Memory B cell (primary cell): Measurements from ENCODE around the gene METTL25B.
A peak's percentile ranks its signal among the peaks of the same experiment; 100 is the strongest.
"Not testable (repeated sequence)": the region's sequence is repeated elsewhere in the genome, so short reads cannot be mapped to it uniquely, and the experiment has no call there.

Experiments
- ATAC-seq: fragments of 150-1000 bp; cut with Tn5 transposase; 2 replicates; pipeline ENCODE4 v1.10.0; 2021; ENCODE audit warnings: low read depth, mild to moderate bottlenecking, moderate library complexity
- DNase-seq, 2 donors: peaks; one replicate each; pipeline ENCODE4 v3.0.0; 2022; ENCODE audit warnings: low spot score in 2 of 2
- H3K27ac Mint-ChIP-seq: one replicate; pipeline ENCODE4 v1.8.0; 2022; ENCODE audit warnings: mild to moderate bottlenecking, moderate library complexity, mixed read lengths
- H3K27me3 Mint-ChIP-seq: one replicate; pipeline ENCODE4 v1.8.0; 2022; ENCODE audit warnings: mixed read lengths
- H3K36me3 Mint-ChIP-seq: one replicate; pipeline ENCODE4 v1.8.0; 2022; ENCODE audit warnings: mild to moderate bottlenecking, mixed read lengths
- H3K4me1 Mint-ChIP-seq: one replicate; pipeline ENCODE4 v1.8.0; 2022; ENCODE audit warnings: mixed read lengths
- H3K4me3 Mint-ChIP-seq: one replicate; pipeline ENCODE4 v1.8.0; 2022; ENCODE audit warnings: mild to moderate bottlenecking, moderate library complexity, mixed read lengths
- H3K9me3 Mint-ChIP-seq: one replicate; pipeline ENCODE4 v1.8.0; 2022; ENCODE audit warnings: mixed read lengths

Gene METTL25B

DNA sequence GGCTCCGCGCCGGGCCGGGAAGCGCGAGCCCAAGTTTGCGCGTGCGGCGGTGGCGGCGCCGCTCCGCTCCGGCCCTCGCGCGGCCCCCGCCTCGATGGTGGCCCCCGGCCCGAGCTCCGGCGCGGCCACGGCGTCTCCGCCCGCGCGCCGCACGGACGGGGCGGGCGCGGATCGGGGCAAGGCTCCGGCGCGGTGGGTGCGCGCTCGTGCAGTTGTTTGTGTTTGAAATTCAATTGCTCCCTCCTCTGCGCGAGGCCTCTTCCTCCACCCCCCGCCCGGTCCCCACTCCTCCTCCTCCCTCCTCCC is 23.1 kb downstream of the METTL25B start, which contains the start of gene HDGF:
Gene HDGF, minus strand, starts transcription at position 225 of the 306 bp plus-strand sequence. CDS start 246 bp downstream, outside the sequence.
- no peaks in the 10 kb centered on the region for H3K9me3 Mint-ChIP-seq
- no peaks in the 10 kb centered on the region for H3K36me3 Mint-ChIP-seq
- no peaks in the 10 kb centered on the region for H3K27me3 Mint-ChIP-seq
- peak within 1 kb of the TSS; percentile 87 for H3K4me3 Mint-ChIP-seq
- H3K27ac Mint-ChIP-seq = peak within 1 kb of the TSS; percentile 89
- H3K4me1 Mint-ChIP-seq = peaks cover 50% of the 10 kb centered on the region
- DNase-seq = no peak
- no peak for ATAC-seq

DNA sequence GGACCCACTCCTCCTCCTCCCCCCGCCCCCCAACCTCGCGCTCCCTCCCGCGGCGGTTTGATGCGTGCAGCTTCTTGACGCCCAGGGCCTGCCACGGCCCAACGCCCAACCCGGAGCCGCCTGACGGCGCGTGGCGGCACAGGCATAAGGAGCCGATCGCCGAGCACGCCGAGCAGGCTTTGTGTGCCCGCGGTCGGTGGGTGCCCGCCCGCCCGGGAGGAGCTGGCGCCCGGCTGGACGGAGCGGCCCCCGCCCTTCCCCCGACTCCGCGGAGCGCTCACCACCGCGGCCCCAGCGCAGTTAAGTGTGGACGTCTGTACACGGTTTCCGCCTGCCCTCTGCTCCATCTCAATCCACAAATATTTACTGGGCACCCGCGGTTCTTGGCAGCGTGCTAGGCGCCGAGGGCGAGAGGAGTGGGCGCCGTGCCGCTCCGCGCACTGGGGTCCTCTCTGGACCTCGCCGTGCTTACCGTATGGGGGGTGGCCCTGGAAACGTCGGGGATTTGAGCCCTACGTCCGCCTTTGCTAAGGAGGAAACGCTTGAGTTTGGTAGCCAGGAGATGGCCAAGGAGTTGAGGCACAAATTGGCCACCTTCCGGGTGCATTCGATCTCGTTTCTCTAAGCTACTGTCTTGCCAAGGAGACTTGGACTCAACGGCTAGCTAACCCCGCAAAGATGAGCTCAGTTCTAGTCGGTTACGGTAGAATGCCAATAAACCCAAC is 23.6 kb downstream of the METTL25B start:
- DNase-seq (peak; percentile 78 to 89), ATAC-seq (peak; percentile 82)
- no peaks in the 10 kb centered on the region for H3K9me3 Mint-ChIP-seq
- no peaks in the 10 kb centered on the region for H3K27me3 Mint-ChIP-seq
- H3K27ac Mint-ChIP-seq = peak overlapping the region; percentile 48
- peaks cover 47% of the 10 kb centered on the region for H3K4me1 Mint-ChIP-seq
- H3K4me3 Mint-ChIP-seq = peak overlapping the region; percentile 82
- no peaks in the 10 kb centered on the region for H3K36me3 Mint-ChIP-seq

DNA sequence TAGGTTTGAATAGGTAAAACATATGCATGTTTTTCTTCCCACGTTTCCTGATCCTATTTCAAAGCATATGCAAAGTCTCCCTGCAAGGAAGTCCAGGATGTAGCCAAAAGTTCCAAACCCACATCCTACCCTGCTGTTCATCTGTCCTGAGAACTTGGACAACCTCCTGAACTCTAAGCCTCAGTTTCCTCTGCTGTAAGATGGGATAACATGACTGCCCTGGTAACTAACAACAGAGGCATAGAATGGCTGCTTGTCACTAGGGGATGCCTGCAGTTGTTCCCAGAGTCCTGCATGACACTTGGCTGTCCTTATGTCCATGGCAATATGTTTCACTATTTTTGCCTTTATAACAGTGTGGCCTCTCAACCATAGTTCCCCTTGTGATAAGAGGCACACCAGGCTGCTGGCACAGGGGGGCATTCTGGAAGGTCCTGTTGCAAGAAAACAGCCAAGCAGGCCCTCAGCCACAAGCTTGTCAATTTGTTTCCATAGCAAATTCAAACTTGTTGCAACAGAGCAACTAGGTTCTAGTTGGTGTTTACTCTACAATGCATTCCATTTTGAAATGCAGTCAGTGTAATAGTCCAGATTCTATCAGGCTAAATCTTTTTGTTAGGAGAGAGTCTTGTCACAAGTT is 24.7 kb downstream of the METTL25B start:
- Mint-ChIP-seq H3K27me3 (no peaks in the 10 kb centered on the region), H3K4me3 (peak overlapping the region; percentile 82), H3K9me3 (no peaks in the 10 kb centered on the region), H3K36me3 (no peaks in the 10 kb centered on the region), H3K4me1 (peaks cover 41% of the 10 kb centered on the region), H3K27ac (peak overlapping the region; percentile 25)
- no peak for ATAC-seq
- no peak for DNase-seq

DNA sequence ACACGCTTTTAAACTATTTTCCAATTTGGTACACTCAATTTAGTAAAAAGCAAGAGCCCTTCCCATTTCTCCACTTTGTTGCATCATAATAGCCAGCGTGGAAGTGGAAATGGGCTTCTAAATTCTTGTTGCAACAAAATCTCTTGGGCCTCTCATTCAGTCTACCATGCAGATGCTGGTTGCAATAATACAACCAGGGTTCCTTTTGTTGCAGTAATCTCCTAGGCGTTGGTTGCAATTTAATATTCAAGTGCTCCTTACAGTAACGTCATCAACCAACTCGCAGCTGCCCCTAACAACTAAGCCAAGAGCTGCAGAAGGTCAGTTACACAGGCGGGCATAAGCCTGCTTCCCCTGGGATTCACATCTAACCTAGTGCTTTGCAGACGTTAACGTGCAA is 25.9 kb downstream of the METTL25B start:
- Mint-ChIP-seq H3K4me1 (peaks cover 29% of the 10 kb centered on the region), H3K27ac (no peak overlapping the region), H3K36me3 (no peaks in the 10 kb centered on the region), H3K4me3 (no peak overlapping the region), H3K27me3 (no peaks in the 10 kb centered on the region), H3K9me3 (no peaks in the 10 kb centered on the region)
- no peak for ATAC-seq
- DNase-seq = no peak

DNA sequence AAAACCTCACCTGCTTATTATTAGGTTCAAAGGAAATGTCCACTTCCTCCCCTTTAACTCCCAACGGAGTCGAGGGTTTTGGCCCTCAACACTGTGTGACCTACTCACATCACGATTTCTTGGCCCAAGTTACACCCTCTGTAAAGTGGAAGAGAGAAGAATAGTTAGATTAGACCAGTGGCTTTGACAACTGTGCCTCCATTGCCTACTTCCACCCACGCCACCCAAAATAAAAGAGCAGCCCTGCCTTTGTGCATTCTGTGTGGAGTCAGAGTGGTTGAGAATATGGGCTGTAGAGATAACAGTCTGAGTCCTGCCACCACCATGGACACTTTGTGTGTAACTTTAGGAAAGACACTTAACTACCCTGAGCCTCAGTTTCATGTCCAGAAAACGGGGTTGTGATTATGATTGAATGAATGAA is 27.3 kb downstream of the METTL25B start:
- Mint-ChIP-seq H3K9me3 (no peaks in the 10 kb centered on the region), H3K4me3 (no peak overlapping the region), H3K27me3 (no peaks in the 10 kb centered on the region), H3K36me3 (no peaks in the 10 kb centered on the region), H3K4me1 (peaks cover 16% of the 10 kb centered on the region), H3K27ac (no peak overlapping the region)
- no peak for DNase-seq
- ATAC-seq = no peak

DNA sequence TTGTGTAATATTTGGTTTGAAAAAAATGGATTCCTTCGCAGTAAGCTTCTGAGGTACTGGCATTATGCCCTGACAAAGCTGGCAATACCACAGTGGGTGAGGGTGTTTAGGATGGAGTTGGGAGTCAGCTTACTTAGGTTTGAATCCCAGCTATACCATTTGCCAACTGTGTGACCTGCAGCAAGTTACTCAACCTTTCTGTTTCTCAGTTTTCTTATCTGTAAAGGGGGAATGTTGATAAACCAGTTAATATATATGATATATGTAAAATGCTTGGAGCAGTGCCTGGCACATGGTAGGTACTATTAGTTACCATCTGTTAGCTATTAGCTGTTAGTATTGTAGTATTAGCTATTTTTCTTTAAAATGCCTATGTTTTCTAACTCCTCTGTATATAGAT is 28.1 kb downstream of the METTL25B start:
- ATAC-seq = no peak
- Mint-ChIP-seq H3K27ac (no peak overlapping the region), H3K36me3 (no peaks in the 10 kb centered on the region), H3K9me3 (no peaks in the 10 kb centered on the region), H3K27me3 (no peaks in the 10 kb centered on the region), H3K4me3 (no peak overlapping the region), H3K4me1 (peaks cover 16% of the 10 kb centered on the region)
- DNase-seq = no peak

DNA sequence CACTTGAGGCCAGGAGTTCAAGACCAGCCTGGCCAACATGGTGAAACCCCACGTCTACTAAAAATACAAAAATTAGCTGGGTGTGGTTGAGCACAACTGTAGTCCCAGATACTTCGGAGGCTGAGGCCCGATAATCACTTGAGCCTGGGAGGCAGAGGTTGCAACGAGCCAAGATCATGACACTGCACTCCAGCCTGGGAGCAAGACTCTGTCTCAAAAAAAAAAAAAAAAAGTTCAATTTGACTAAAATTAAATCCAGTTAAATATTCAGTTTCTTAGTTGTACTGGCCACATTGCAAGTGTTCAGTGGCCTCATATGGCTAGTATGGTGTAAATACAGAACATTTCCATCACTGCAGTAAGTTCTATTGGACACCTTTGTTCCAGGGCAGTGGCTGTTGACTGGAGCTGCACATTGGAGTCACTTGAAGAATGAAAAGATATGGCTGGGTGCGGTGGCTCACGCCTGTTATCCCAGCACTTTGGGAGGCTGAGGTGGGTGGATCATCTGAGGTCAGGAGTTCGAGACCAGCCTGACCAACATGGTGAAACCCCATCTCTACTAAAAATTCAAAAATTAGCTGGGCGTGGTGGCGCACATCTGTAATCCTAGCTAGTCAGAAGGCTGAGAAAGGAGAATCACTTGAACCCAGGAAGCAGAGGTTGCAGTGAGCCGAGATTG is 29.4 kb downstream of the METTL25B start:
- H3K27me3 Mint-ChIP-seq, H3K9me3 Mint-ChIP-seq, DNase-seq, ATAC-seq, H3K27ac Mint-ChIP-seq, H3K36me3 Mint-ChIP-seq, H3K4me3 Mint-ChIP-seq: not testable (repeated sequence)
- H3K4me1 Mint-ChIP-seq = peaks cover 15% of the 10 kb centered on the region

DNA sequence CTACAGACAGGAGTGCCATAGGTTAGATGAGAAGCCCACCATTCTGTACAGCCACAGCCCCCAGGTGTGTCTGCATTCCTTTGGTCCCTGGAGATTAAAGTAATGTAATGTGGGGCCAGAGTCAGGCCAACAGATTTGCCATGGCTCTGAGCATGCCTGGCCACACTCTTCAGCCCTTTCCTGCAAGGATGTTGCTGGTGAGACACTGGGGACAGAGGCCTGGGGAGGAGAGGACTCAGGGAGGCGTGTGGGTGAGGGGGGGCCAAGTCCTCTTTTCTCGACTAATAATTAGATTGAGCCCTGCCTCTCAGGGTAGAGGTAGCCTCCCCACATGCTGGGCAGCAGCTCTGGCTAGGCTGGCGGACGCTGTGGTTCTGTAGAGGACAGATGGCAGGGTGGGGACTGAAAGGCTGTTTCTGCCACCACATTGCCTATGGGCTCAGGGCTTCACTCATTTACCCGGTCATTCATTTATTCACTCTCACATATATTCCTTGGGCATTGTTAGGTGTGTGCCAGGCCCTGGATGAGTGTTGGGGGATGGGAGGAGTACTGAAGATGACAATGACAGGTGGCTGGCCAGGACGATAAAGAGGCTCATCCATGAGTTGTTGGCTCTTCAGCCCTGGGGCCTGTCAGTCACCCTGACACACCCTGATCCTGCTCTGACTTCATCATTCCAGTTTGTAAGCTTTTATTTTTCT is 32.0 kb downstream of the METTL25B start:
- H3K4me1 Mint-ChIP-seq = peaks cover 6% of the 10 kb centered on the region
- no peaks in the 10 kb centered on the region for H3K36me3 Mint-ChIP-seq
- DNase-seq (no peak), ATAC-seq (no peak)
- no peak overlapping the region for H3K27ac Mint-ChIP-seq
- H3K4me3 Mint-ChIP-seq = no peak overlapping the region
- H3K27me3 Mint-ChIP-seq = no peaks in the 10 kb centered on the region
- no peaks in the 10 kb centered on the region for H3K9me3 Mint-ChIP-seq

DNA sequence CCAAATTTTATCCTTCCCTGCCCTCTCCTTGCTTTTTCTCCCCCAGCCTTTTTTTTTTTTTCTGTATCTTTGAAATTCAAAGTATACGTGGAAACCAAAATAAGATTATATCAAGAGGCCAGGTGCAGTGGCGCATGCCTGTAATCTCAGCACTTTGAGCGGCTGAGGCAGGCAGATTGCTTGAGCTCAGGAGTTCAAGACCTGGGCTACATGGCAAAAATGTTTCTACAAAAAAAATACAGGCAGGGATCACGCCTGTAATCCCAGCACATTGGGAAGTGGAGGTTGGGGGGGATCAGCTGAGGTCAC is 32.5 kb downstream of the METTL25B start:
- Mint-ChIP-seq H3K36me3 (no peaks in the 10 kb centered on the region), H3K4me3 (no peak overlapping the region)

DNA sequence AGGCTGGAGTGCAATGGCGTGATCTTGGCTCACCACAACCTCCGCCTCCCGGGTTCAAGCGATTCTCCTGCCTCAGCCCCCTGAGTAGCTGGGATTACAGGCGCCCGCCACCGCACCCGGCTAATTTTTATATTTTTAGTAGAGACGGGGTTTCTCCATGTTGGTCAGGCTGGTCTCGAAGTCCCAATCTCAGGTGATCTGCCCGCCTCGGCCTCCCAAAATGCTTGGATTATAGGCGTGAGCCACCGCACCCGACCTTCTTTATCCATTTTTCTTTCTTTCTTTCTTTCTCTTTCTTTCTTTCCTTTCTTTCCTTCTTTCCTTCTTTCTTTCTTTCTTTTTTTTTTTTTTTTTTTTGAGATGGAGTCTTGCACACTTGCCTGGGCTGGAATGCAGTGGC is 36.9 kb downstream of the METTL25B start:
- peaks cover 18% of the 10 kb centered on the region for H3K4me1 Mint-ChIP-seq
- not testable (repeated sequence) for H3K27me3 Mint-ChIP-seq, DNase-seq, H3K36me3 Mint-ChIP-seq, H3K4me3 Mint-ChIP-seq, H3K27ac Mint-ChIP-seq, ATAC-seq, H3K9me3 Mint-ChIP-seq

More for the DNA sequence above, 32.5 kb downstream of the METTL25B start:
- DNase-seq (no peak), ATAC-seq (no peak)
- Mint-ChIP-seq H3K4me1 (peaks cover under 1% of the 10 kb centered on the region), H3K9me3 (no peaks in the 10 kb centered on the region), H3K27me3 (no peaks in the 10 kb centered on the region), H3K27ac (no peak overlapping the region)

DNA sequence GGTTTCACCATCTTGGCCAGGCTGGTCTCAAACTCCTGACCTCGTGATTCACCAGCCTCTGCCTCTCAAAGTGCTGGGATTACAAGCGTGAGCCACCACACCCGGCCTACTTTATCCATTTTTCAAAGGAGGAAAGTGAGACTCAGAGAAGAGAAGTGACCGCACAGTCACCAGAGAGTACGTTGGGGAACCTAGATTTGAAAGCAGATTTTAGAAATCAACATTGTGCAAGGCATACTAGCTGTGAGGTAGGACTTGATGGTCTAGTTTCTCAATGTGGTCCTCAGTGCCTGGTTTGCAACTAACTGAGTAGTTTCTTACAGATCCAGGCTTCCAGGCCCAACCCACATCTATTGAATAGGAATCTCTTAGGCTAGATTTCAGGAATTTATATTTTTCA is 37.4 kb downstream of the METTL25B start:
- ATAC-seq (no peak), DNase-seq (no peak)
- no peaks in the 10 kb centered on the region for H3K27me3 Mint-ChIP-seq
- H3K36me3 Mint-ChIP-seq = peaks cover 6% of the 10 kb centered on the region
- H3K27ac Mint-ChIP-seq = no peak overlapping the region
- H3K4me1 Mint-ChIP-seq = peaks cover 19% of the 10 kb centered on the region
- no peaks in the 10 kb centered on the region for H3K9me3 Mint-ChIP-seq
- H3K4me3 Mint-ChIP-seq = no peak overlapping the region

DNA sequence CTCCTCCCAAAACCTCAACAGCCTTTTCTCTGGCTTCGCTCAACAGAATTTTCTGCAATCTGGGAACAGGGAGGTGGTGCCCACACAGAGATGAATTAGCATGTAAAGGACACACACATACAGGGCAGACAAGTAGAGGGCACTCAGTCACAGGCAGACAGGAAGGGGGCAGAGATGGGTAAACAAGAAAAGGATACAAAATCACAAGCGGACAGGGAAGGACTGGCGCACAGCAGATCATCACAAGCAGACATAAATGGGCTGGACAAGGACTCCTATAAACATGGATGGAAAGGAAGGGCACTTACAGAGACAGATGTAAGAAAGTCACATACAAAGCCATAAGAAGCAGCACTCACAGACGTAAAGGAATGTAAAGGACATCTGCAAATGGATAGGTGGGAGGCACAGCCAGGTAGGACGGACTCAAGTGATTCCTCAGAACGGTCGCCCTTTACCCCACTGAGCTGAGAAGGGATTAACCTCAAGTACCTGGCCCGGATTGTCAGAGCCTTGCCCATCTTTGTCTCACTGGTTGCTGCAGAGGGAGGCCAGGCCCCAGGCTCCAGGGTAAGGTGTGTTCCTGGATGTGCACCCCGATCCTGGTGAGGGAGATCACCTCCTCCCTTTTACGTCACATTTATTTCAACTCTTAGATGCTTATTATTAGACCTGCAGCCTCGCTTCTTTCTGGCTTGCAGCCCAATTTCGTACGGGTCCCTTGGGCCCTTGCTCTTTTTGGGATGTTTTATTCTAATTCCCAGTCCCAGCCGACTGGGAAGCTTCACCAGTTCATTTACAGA is 38.2 kb downstream of the METTL25B start:
- H3K27me3 Mint-ChIP-seq = no peaks in the 10 kb centered on the region
- H3K4me1 Mint-ChIP-seq = peaks cover 27% of the 10 kb centered on the region
- no peak overlapping the region for H3K27ac Mint-ChIP-seq
- H3K36me3 Mint-ChIP-seq = peaks cover 13% of the 10 kb centered on the region
- no peak for ATAC-seq
- H3K4me3 Mint-ChIP-seq = no peak overlapping the region
- DNase-seq = no peak
- no peaks in the 10 kb centered on the region for H3K9me3 Mint-ChIP-seq

DNA sequence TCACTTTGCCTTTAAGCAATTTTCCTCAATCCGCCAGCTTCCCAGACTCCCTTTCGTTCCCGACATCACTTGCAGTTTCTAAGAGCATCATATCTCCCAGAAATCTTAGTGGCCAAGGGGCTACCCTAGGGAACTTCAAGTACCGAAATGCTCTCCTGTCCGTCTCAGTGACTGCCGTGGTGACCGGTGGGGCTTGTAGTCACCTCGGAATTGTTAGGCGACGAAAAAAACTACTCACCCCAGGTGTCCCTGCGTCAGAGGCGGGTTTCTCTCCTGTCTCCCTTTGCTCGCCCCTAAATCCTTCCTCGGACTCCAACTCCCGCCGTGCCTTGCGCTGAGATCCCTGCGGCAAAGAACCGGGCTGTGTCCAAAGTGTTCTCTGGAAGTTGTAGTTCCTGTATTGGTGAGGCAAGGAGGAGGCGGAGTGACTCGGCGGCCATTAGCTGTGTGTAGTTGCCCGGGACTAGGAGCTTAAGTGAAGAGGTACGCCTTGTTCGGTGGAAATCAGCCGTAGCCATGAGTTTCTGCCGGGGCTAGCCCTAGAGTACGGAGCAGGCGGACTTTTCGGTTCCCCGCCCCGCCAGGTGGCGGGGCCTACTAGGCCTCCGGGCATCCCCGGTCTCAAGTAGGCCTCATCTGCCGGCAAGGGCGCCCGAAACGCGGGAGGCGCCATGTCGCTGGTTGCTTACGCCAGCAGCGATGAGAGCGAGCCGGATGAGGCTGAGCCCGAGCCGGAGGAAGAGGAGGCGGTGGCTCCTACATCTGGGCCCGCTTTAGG is 39.0 kb downstream of the METTL25B start, which contains the start of gene PRCC:
Gene PRCC, plus strand, starts transcription at position 435 of the 778 bp plus-strand sequence. Its CDS starts 237 bp downstream, at position 672.
- Mint-ChIP-seq H3K36me3 (peaks cover 13% of the 10 kb centered on the region), H3K27ac (no peak within 1 kb of the TSS), H3K4me1 (peaks cover 27% of the 10 kb centered on the region), H3K9me3 (no peaks in the 10 kb centered on the region), H3K4me3 (no peak within 1 kb of the TSS), H3K27me3 (no peaks in the 10 kb centered on the region)
- peak; percentile 91 for ATAC-seq
- peak; percentile 89 to 95 for DNase-seq
